HL-60 (cell line): Measurements from ENCODE around the gene MYRFL.

Experiments used
- GABPA ChIP-seq: IDR thresholded peaks from 2 replicates; pipeline ENCODE4 v1.6.1; 2012; ENCODE audit warnings: low read depth
- REST ChIP-seq: IDR thresholded peaks from 2 replicates; pipeline ENCODE4 v1.6.1; 2012; ENCODE audit warnings: low read depth; ENCODE audit not compliant: insufficient replicate concordance

GRCh38 chr12:69880571-69880970, 55.5 kb downstream of the MYRFL start:
- no peak for TF ChIP-seq REST
- no peak for TF ChIP-seq GABPA
